COLO668 (cell line): ENCODE data around the gene PILRA.
"Not testable (repeated sequence)": the region's sequence is repeated elsewhere in the genome, so short reads cannot be mapped to it uniquely, and the experiment has no call there.

Source experiments
- DNase-seq: peaks from one replicate; lab custom pipeline; 2025; ENCODE audit not compliant: unreplicated experiment; lab: John Stamatoyannopoulos, UW

Gene PILRA

DNA sequence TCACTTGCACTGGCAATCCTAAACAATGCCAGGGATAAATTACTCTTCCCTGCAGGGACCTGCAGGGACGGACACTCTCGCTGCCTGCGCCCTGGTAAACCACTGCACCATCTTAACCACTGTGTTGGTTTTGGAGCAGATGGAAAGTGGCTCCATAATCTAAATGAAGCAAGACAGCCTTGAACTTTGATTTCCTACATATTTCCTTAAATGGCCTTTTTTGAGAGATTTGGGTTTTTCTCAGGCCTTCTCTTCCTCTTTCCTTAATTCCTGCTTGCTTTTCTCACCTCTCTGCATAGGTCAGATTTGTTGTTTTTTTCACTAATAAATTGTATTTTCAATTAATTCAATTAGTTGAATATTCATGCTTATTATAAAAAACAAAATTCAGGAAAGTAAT, 2.8 kb downstream of the PILRA start:
- no peak for DNase-seq

DNA sequence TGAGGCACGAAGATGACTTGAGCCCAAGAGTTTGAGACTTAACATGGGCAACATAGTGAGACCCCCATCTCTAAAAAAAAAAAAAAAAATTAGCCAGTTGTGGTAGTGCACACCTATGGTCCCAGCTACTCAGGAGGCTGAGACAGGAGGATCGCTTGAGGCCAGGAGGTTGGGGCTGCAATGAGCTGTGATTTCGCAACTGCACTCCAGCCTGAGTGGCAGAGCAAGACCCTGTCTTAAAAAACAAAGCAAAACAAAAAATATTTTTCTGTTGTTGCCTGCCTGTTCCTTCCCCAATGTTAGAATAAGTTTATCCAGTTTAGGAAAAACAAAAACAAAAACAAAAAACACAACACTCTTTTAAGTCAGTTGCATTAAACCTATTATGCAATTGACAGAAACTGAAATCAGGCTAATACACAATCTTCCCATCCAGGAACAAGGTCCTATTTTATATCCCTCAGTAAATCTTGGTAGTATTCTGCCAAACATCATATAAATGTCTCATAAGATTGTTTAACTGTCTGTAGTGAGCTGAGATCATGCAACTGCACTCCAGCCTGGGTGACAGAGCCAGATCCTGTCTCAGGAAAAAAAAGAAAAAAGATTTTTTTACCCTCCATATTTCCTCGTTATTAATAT, 4.9 kb downstream of the PILRA start:
- DNase-seq, result no peak

DNA sequence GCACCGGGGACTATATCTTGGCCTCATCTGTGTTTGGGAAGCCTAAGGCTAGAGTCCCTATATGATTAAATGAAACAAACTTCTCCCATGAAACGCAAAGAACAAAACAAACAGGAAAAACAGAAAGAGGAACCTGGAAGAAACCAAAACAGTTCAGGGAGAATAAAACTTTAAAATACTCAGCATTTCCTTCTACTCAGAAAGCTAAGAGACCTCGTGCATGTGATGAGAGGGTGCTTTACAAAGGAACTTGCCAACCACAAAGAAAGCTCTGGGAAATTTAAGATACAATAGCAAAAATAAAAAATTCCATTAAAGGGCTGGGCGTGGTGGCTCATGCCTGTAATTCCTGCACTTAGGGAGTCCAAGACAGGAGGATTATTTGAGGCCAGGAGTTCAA, 6.9 kb downstream of the PILRA start:
- no peak for DNase-seq

DNA sequence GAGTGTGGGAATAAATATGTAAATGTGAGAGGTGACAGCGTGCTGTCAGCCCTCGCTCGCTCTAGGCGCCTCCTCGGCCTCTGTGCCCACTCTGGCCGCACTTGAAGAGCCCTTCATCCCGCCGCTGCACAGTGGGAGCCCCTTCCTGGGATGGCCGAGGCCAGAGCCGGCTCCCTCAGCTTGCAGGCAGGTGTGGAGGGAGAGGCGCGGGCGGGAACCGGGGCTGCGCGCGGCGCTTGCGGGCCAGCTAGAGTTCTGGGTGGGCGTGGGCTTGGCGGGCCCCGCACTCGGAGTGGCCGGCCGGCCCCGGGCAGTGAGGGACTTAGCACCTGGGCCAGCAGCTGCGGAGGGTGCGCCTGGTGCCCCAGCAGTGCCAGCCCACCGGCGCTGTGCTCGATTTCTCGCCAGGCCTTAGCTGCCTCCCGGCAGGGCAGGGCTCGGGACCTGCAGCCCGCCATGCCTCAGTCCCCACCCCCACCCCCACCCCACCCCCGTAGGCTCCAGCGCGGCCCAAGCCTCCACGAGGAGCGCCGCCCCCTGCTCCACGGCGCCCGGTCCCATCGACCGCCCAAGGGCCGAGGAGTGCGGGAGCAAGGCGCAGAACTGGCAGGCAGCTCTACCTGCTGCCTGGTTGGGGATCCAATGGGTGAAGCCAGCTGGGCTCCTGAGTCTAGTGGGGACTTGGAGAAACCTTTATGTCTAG, 8.4 kb downstream of the PILRA start:
- DNase-seq, result not testable (repeated sequence)

DNA sequence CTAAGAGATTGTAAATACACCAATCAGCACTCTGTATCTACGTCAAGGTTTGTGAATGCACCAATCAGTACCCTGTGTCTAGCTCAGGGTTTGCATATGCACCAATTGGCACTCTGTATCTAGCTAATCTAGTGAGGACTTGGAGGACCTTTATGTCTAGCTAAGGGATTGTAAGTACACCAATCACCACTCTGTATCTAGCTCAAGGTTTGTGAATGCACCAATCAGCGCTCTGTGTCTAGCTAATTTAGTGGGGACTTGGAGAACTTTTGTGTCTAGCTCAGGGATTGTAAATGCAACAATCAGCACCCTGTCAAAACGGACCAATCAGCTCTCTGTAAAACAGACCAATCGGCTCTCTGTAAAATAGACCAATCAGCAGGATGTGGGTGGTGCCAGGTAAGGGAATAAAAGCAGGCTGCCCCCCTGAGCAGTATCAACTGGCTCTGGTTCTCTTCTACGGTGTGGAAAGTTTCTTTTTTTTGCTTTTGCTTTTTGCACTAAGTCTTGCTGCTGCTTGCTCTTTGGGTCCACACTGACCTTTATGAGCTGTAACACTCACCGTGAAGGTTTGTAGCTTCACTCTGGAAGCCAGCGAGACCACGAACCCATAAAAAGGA, 9.1 kb downstream of the PILRA start:
- DNase-seq, result not testable (repeated sequence)

DNA sequence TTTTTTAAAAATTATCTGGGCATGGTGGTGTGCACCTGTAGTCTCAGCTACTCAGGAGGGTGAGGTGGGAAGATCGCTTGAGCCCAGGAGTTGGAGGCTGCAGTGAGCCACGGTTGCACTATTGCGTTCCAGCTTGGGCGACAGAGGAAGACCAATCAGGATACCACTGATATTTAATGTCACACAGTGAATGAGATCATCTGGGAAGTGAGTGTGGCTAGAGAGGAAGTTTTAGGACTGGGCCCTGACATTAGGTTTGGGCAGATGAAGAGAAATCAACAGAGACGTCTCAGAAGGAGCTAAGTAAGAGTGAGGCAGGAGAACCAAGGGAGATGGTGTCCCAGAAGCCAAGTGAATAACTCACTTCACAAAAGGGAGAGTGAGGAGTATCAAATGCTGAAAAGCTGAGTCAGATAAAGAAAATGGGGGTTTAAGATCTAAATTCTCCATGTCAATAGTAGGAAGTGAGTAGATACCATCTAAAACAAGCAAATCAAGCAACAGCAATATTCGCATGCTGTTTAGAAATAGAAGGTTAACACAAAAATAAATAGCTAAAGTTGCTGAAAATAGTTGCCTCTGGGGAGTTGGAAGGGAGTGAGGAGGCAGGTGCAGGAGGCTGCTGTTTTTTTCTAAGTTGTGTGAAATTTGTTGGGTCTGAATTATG, 11.5 kb downstream of the PILRA start:
- DNase-seq, result no peak

DNA sequence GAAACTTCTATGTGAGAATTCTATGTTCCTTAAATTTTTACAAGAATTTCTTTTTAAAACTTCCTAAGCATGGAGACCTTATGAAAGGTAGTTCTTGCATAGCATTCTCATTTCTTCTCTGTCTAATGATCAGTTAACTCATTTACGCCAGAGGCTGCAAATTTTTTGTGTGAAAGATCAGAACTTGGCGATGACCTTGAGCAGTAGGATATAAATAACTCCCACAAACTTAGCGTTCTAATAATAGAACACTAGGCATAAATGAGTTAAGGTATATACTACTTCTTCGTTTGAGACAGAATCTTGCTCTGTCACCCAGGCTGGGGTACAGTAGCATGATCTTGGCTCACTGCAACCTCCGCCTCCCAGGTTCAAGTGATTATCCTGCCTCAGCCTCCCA, 13.7 kb downstream of the PILRA start:
- DNase-seq, result no peak

DNA sequence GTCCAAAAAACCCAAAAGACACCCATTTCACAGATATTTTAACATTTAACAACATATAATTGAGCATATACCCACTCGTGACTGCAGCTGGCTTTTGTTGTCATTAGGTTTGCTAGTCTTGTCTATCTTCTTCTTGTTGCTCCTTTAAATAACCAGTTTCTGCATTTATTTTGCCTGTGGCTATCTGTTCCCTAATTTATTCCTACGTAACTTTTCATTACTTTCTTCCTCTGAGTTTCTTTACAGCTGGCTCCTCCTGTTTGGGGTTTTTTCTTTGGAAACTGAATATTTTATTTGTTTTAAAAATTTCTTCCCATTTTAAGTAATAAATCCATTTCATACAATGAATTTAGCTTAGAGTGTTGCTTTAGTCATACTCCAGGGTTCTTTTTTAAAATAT, 14.4 kb downstream of the PILRA start:
- no peak for DNase-seq

DNA sequence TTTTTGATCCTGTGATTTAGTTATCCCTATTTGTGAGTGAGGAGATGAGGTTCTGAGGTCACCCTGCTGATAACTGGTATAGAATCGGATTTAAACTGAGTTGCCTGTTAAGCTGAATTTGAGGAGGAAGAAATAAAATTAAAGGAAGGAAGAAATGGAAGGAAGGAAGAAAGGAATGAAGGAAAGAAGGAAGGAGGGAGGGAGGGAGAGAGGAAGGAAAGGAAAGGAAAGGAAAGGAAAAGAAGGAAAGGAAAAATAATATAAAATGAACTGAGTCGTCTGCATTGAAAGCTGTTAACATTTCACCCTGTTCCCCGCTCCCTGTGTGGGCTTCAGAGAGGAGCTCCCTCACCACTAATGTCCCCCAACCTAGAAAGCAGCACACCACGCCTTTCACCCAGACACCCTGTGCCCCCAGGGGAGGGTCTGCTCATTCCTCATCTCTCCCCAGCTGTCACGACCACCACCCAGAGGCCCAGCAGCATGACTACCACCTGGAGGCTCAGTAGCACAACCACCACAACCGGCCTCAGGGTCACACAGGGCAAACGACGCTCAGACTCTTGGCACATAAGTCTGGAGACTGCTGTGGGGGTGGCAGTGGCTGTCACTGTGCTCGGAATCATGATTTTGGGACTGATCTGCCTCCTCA, 16.3 kb downstream of the PILRA start:
- no peak for DNase-seq

DNA sequence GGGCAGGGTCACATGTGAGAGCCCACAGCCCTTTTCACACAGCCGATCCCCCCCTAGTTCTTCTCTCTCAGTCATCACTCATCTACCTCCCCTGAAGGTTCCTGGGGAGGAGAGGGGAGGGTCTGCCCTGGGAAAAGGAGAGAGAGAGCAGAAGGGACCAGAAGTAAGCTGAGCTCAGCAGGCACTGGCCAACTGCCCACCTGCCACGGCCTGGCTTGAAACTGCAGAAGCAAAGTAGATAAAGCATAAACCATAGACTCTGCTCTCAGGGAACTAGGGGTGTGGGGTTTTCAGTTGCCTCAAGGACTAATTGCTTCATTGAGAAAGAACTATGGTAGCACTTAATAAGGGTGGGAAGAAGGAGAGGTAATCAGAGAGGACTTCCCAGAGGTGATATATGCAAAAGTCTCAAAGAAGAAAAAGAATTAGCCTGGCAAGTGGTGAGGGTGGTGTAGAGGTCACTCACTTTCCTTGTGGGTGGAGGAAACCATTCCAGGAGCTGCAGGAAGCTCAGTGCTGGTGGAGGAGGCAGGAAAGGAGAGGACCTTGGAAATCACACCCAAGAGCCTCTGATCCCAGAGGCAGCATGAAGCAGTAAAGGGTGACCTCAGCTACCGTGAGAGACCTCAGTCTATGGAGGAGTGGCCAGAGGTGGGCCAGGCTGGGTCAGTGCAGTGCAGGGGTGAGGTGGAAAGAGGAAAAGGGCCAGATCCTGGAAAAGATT, 17.2 kb downstream of the PILRA start:
- DNase-seq, result no peak

DNA sequence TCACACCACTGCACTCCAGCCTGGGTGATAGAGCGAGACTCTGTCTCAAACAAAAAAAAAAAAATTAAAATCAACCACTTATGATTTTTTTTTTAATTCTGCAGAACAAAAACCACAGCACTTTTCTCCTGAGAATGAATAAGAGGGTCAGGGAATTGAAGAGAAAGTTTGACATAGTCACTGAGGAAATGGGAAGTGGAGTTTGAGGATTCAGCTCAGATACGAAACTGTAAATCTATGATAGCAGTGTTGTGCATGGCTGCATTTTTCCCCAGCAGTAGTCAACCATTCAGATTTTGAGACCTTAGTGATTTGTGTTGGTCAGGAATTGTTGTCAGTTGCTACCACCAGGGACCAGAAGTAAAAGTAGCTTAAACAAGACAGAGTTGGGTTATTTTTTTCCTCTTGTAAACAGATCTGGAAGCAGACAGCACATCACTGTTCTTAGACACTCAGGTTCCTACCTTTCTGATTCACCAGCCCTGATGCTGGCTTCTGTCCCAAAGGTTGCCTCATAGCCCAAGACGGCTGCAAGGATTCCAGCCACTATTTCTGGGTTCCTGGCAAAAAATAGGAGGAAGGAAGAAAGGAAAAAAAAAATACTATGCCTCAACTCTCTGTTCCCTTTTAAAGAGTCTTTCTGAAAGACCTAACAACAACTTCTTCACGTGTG, 20.1 kb downstream of the PILRA start:
- DNase-seq, result no peak

DNA sequence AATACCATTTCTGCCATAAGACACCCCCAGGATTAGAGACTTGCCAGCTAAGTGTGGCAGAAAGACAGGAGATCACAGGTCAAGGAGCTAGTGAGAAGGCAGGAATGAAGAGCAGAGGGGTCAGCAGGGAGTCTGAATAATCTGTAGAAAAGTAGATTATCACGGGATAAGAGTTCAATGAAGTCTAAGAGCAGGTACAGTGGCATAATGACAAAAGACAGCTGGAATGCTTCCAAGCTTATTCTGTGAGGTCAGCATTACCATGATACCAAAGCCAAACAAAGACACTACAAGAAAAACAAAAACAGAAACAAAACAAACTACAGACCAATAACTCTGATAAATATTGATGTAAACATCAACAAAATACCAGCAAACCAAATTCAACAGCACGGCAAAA, 20.8 kb downstream of the PILRA start:
- DNase-seq, result no peak

DNA sequence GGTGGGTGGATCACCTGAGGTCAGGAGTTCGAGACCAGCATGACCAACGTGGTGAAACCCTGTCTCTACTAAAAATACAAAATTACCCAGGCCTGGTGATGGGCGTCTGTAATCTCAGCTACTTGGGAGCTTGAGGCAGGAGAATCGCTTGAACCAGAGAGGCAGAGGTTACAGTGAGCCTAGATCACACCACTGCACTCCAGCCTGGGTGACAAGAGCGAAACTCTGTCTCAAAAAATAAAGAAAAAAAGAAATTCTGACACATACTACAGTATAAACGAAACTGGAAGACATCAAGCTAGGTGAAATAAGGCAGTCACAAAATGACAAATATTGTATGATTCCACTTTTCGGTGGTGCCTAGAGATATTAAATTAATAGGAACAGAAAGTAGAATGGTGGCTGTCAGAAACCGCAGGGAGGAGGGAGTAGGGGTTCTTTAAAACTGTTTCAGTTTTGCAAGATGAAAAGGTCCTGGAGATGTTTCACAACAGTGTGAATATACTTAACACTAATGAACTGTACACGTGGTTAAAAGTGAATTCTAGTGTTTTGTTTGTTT, 23.2 kb downstream of the PILRA start:
- DNase-seq, result no peak

DNA sequence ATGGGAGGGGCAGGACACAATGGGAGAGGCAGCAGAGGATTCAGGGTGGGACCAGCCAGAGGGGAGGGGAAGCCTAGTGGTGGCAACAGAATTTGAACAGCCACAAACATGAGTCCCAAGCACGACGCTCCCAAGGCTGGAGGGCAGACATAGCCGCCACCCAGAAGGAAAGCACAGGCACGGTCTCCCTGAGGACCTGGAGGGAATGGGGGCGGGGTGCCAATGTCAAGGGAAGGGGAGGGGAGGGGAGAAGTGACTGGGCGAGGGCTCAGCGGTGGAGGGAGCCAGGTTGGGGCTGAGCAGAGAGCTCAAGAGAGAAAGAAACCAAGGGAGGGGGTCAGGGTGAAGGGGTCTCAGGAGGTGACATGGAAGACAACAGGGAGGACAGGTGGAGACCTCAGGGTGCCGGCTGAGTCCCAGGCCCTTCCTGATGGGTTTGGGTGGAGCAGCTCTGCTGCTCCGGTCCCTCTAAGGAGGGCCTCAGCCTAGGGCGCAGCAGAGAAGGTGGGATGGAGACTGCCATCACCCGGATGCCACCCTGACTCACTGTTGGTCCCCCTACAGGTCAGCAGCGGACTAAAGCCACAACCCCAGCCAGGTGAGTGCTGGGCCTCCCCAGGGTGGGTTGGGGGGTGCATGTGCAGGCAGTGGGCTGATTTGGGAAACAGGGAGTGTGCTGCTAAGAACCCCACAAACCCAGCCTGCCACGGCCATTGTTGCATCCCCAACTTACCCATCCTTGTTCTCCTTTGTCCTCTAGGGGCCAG, 24.2 kb downstream of the PILRA start:
- DNase-seq, result no peak

DNA sequence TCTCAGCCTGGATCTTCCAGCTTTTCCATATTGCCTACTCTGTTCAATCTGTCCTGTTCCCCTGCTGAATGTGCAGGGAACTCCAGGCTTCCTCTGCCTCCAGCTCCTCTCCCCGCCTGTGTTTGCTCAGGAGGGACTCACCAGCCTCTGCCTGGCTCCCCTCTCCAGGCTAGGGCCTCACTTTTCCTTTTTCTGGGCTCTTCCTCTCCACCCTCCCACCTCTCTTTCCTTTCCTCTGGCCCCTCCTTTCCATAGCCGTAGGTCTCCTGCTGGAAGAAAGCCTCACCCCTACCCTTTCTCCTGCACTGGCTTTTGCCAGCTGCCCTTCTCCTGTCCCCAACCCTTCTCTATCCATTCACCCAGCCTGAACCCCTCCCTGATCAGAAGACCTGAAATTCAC, 25.0 kb downstream of the PILRA start:
- no peak for DNase-seq

DNA sequence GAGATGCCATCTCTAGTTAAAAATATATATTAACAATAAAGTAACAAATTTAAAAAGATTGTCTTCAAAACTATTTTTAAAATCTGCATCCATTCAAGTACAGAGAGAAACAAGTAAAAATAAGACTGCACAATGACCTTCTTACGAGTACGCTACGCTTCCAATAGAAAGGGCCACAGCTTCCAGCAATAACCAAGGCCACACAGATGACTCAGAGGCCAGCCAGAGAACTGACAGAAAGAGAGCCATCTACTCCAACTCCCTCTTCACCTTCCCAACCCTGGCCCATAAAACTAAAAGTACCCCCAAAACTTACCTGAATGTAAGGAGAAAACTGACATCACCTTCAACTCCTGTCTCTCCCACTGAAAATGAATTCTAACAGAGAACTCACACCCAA, 26.8 kb downstream of the PILRA start:
- DNase-seq, result no peak

DNA sequence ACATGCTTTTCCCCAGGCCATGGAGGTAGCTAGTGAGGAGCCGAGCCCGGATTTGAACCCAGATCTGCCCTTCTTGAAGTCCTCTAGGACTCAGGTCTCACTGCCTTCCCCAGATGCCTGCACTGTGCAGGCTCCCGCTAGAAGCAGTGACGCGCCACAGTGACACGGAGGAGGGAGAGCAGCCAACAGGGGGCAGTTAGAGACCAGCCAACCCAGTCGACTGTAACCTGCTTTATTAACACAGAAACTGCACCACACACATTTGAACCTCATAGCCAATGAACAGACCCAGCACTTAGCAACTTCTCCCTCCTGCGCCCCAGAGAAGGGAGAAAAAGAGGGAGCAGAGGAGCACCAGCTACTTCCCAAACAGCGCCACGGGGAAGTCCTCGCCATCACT, 27.4 kb downstream of the PILRA start:
- peak; percentile 14 for DNase-seq

DNA sequence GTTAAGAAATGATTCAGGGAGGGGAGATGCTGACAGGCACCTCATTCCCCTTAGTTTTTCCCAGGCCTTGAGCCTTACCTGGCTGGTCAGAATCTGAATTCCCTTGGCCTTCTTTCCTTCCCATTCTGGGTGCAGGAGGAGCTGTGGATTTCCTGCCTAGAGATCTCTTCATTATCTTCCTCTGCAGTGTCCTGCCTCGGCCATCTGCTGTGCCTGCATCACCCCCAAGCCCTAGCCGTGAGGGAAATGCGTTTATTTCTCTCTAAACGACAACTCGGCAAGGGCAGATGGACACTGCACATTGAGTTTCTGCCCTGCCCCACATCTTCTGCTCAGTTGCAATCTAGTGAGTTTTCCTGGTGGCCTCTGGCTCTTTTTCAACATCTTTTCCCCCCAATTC, 28.5 kb downstream of the PILRA start:
- DNase-seq, result no peak

DNA sequence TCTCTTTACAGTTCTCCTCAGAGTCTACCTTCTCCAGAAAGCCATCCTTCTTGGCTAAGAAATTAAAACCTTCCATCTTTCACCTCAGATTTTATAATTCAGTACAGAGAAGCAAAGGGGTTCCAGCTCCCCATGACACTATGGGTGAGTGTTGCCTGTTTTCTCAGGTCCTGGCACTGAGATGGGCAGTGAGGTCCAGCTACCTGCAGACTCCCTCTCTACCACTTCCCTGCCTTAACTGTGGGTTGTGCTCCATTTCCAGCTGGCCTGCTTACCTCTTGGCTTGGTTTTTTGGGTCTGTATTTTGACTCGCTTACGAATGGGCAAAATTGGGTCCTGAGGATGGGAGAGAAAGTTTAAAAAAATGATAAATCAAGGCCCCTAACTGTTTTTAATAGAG, 29.0 kb downstream of the PILRA start:
- DNase-seq, result no peak
